Measurements from ENCODE around the gene PRKD2.

Gene PRKD2

DNA sequence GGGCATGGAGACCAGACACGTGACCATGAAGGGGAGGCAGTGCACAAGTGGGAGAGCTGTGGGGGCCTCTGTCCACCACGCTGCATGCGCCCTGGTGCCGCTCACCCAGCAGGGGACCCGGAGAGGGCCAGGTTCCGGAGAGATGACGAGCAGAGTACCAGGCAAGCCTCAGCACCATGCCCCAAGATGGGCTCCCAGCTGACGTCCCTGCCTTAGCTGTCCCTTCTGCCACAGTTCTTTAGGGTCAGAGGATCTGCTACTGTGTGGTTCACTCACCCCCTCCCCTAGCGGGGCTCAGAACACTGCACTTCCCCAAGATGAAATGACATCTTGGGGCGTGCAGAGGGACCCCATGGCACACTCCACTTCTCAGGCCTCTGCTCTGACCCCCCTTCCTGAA is 9.6 kb upstream of the PRKD2 start:
- DNase-seq (ENCODE audit: low read depth in 1 of 2, low spot score in 1 of 2) = no peak
- TF ChIP-seq JUND (IDR thresholded peaks at IDR 0.05; ENCODE audit: low read depth) = no peak
- in situ Hi-C loops (cut with HindIII; ENCODE audit: low pct_unique_long_range_greater_than_20kb, low sequenced_read_pairs) = no loop called here

DNA sequence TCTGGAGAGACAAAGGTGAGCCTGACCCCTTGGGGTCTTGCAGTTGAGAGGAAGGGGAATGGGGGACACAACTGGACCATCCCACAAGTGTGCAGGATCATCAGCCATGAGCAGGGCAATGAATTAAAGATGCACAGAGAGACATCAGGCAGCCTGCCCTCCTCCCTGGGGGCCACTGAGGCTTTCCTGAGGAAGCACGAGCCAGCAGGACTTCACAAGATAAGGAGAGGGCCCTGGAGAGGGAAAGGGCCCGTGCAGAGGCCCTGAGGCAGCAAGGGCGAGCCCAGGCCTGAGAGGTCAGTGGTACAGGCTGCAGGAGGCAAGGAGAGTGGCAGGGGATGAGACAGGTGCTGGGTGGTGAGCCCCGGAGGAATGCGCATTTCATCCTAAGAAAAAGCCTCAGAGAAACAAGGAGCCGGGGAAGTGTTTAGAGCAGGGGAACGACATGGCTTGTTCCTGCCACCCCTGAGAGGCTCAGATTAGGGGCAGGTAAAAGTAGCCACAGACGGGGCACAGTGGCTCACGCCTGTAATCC is 9.0 kb upstream of the PRKD2 start:
- no peak for DNase-seq (ENCODE audit: low read depth in 1 of 2, low spot score in 1 of 2)
- in situ Hi-C loops (cut with HindIII; ENCODE audit: low pct_unique_long_range_greater_than_20kb, low sequenced_read_pairs) = no loop called here
- TF ChIP-seq JUND (IDR thresholded peaks at IDR 0.05; ENCODE audit: low read depth) = no peak

DNA sequence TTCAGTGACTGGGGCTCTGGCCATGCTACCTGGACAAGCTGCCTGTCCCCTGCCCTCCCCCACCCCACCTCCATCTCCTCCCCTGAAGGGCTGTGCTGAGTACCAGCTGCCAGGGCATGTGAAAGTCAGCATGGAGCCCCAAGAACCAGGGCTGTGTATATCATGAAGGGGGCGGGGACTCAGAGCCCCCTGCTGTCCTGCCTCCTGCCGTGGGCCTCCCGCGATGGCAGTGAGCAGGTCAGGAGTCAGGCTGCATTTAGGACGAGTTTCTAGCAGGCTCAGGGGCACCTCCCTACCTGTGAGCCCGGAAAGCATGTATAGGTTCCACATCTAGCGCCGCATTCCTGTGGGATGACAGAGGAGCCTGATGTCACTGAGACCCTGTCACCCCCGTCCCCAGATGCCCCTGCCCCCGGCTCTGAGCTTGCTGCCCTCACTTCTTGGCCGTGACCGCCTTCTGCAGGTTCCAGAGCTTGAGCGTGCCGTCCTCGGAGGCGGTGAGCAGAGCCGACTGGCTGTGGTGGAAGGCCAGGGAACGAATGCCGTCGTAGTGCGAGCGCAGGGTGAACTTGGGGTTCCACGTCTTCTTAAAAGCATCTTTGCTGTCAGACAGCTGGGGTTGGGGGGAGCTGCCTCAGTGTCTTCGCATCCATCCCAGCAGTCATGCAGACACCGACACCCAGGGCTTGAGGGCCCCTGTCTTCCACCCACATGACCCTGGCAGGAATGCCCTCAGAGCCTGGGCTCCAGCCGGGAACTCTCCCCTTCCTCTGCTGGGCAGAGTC is 8.3 kb upstream of the PRKD2 start:
- in situ Hi-C loops (cut with HindIII; ENCODE audit: low pct_unique_long_range_greater_than_20kb, low sequenced_read_pairs) = no loop called here
- no peak for TF ChIP-seq JUND (IDR thresholded peaks at IDR 0.05; ENCODE audit: low read depth)
- no peak for DNase-seq (ENCODE audit: low read depth in 1 of 2, low spot score in 1 of 2)

DNA sequence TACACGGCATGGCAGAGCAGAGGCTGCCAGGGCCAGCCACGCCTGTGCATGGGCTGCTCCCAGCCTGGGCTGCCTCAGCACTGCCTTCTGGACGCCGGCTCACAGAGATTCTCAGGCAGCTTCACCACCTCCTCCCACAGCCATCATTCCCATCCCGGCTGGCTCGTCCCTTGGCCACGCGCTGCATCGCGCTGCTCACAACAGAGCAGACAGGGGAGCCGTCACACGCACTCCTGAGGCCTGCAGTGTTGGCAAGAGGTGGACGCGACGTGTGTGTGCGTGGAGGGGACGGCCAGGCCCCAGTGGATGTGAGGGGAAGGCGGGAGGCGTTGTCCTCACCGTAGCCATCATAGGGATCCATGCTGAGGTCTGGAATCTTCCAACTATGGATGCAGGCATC is 7.6 kb upstream of the PRKD2 start:
- DNase-seq (ENCODE audit: low read depth in 1 of 2, low spot score in 1 of 2) = no peak
- TF ChIP-seq JUND (IDR thresholded peaks at IDR 0.05; ENCODE audit: low read depth) = no peak
- in situ Hi-C loops (cut with HindIII; ENCODE audit: low pct_unique_long_range_greater_than_20kb, low sequenced_read_pairs) = no loop called here

DNA sequence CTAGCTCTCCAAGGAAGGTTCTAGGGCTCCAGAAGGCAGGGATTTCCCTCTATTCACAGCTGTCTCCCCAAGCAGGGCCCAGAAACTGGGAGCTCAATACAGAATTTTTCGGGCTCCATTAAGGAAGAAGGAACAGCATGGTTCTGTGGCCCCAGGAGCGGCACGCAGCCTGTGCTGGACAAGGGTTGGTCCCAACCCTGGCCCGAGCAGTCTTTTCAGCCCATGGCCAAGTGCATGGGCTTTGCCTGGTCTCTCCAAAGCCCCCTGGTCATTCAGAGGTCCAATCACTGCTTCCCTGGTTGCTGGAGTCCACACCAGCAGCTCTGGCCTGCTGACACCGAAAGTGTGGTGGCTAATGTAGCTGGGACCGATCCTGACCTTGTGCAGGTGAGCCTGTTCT is 6.6 kb upstream of the PRKD2 start:
- no peak for TF ChIP-seq JUND (IDR thresholded peaks at IDR 0.05; ENCODE audit: low read depth)
- in situ Hi-C loops (cut with HindIII; ENCODE audit: low pct_unique_long_range_greater_than_20kb, low sequenced_read_pairs) = no loop called here
- DNase-seq (ENCODE audit: low read depth in 1 of 2, low spot score in 1 of 2) = no peak

DNA sequence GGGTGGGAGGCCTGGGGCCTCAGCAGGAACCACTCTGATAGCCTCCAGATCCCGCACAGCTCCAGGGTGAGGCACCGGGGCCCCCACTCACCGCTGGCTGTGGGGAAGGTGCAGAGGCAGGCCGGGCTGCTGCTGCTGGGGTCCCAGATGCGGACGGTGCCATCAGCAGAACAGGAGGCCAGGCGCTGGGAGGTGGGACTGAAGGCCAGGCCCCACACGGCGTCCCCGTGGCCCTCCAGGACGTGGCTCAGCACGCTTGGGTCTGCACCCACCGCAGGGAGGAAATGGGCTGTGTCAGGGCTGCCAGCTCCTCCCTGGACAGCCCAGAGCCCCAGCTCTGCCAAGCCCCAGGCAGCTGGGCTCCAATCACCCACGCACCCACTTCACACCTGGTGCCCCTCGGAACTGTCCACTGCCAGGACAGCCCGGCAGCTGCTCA is 6.1 kb upstream of the PRKD2 start:
- DNase-seq (ENCODE audit: low read depth in 1 of 2, low spot score in 1 of 2) = no peak
- no peak for TF ChIP-seq JUND (IDR thresholded peaks at IDR 0.05; ENCODE audit: low read depth)
- in situ Hi-C loops (cut with HindIII; ENCODE audit: low pct_unique_long_range_greater_than_20kb, low sequenced_read_pairs) = no loop called here

DNA sequence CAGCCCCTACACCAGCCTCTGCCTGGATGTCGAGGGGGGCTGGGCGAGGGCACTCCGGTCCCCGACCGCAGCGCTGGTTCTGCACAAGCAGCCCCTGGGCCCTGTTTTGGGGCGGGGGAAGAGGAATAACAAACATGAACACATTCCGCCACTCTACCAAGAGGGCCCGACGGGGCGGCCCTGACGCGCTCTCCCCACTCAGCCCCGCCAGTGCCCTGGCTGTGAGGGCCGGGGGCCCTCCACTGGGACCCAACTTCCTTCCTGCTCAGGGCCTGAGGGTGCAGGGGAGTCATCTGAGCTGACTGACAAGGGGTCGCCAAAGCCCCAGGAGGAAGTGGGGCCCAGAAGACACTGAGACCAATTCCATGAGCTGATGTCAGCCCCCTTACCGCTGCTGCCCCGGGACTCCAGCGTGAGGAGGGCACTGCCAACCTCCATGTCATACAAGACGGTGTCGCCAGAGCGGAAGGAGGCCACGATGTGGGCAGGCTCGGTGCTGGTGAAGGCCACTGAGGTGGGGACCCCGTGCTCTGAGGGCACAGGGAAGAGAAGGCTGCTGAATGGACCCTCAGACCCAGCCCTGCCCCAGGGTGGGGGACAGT is 5.6 kb upstream of the PRKD2 start:
- no peak for DNase-seq (ENCODE audit: low read depth in 1 of 2, low spot score in 1 of 2)
- in situ Hi-C loops (cut with HindIII; ENCODE audit: low pct_unique_long_range_greater_than_20kb, low sequenced_read_pairs) = no loop called here
- TF ChIP-seq JUND (IDR thresholded peaks at IDR 0.05; ENCODE audit: low read depth) = no peak

DNA sequence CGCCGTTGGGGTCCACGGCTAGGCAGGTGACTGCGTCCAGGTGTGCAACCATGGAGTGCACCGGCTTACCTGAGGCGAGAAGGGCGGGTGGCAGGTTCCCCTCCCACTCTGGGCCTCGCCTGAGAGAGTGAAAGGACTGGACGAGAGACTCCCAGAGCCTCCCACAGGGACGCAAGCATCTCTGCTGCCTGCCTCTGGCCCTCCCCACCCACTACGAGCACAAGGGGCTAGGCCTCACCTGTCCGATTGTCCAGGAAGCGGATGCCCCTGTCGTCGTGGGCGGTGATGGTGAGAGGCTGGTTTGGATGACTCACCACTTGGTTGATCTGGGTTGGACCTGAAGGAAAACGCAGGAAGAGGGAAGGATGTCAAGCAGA is 5.1 kb upstream of the PRKD2 start:
- TF ChIP-seq JUND (IDR thresholded peaks at IDR 0.05; ENCODE audit: low read depth) = no peak
- no peak for DNase-seq (ENCODE audit: low read depth in 1 of 2, low spot score in 1 of 2)
- in situ Hi-C loops (cut with HindIII; ENCODE audit: low pct_unique_long_range_greater_than_20kb, low sequenced_read_pairs) = no loop called here

DNA sequence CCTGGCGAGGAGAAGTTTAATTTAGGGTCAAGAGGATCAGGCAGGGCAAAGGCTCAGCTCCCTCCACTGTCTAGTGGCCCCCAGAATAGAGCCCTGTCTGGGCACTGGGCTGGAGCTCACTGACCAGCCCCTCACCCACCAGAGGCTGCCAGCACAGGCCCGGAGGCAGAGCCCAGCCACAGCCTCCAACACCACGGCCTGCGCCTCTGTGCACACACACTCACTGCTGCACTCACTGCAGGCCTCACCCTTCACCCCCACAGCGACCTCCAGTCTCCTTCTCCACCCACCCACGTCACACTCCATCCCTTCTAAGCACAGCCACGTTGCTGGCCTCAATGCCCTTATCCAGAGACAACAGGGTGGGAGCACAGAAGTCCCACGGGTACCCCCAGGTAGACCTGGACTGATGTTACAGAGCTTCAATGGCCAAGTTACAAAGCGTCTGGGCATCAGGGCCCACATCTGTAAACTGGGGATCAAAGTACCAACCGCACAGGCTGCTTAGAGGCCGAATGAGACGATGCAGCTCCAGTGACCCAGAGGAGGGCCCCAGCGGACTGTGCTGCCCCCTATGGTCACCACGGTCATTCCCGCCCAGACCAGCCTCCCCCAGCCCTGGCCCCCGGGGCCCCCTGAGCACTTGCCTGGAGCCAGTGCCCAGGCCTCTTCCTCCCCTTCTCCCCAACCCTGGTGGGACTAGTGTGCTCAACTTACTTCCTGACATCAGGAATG is 4.5 kb upstream of the PRKD2 start:
- no peak for DNase-seq (ENCODE audit: low read depth in 1 of 2, low spot score in 1 of 2)
- in situ Hi-C loops (cut with HindIII; ENCODE audit: low pct_unique_long_range_greater_than_20kb, low sequenced_read_pairs) = no loop called here
- no peak for TF ChIP-seq JUND (IDR thresholded peaks at IDR 0.05; ENCODE audit: low read depth)

DNA sequence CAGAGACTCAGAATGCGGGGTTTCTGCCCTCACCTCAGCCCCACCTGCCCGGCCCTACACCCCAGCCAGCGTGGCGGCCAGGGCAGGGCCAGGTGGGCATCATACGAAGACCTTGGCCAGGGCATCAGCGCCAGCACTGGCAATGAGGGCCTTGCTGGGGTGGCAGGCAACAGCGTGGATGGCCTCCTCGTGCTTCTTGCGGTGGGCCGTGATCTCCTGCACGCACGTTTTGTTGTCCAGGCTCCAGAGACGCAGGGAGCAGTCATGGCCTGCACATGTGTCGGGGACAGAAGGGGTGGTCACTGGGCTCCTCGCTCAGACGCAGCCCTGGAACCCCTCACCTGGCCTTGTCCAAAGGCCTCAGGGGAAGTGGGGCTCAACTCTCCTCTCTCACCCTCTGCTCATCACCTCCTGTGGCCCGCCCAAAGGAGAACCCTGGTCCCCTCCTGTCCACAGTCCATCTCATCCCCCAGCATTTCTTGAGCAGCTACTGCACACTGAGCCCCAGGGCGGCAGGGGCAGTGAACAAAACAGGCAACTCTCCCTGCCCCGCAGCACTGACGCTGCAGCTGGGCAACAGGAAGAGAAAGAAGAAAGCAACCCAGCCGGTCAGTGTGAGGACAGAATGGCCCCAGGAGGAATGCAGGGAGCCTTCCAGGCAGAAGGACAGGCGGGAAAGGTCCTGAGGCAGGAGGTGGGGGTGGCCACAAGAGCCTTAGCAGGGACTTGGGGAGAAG is 3.8 kb upstream of the PRKD2 start:
- no peak for TF ChIP-seq JUND (IDR thresholded peaks at IDR 0.05; ENCODE audit: low read depth)
- in situ Hi-C loops (cut with HindIII; ENCODE audit: low pct_unique_long_range_greater_than_20kb, low sequenced_read_pairs) = no loop called here

DNA sequence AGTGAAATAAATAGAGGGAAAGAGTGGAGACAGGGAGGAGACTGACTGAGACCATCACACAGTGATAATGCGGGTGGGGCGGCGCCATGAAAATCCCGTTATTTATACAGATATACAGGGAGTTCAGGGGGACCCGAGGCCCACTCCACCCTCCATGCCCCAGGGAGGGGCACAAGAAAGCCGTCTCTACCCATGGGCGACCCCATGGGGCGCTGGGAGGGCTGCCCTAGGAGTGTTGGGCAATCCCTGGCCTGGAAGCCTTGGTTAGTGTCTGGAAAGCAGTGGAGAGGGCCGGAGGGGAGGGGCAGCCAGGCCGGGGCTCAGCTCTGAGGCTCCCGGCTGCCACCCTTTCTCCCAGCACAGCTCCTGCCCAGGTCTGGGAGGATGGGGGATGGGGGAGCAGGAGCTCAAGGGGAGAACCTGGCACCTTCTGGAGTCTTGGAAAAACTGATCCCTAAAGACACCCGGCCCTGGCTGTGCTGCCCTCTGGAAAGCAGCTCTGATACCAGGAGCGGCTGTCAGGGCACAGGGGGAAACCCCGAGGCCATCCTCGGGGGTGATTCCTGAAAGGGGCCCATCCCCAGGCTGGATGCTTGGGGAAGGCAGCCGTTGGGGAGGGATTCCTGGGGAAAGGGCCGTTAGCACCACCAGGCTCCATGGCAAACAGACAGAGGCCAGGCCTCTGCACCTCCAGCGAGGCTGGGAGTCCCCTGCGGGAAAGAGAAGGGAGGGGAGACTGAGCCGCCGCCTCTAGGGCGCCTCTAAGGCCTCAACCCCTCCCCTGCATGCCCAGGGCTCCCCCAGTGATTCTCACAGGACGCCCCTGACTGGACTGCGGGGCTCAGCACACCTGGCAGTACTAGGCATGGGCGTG is 3.0 kb upstream of the PRKD2 start:
- no peak for TF ChIP-seq JUND (IDR thresholded peaks at IDR 0.05; ENCODE audit: low read depth)
- in situ Hi-C loops (cut with HindIII; ENCODE audit: low pct_unique_long_range_greater_than_20kb, low sequenced_read_pairs) = no loop called here
- no peak for DNase-seq (ENCODE audit: low read depth in 1 of 2, low spot score in 1 of 2)

More for the DNA sequence above, 3.8 kb upstream of the PRKD2 start:
- DNase-seq (ENCODE audit: low read depth in 1 of 2, low spot score in 1 of 2) = no peak

Measured in T47D (cell line).